ENCODE results near the gene ECI1. TPM values are rescaled to one million over a fixed set of nuclear protein-coding genes. Genes with fewer than 3 reads are reported as not detected.

Gene ECI1
- total and polyA plus RNA-seq, 5 donors from 2014 or later, result 23.4 to 62.8 (median 53.5) TPM

DNA sequence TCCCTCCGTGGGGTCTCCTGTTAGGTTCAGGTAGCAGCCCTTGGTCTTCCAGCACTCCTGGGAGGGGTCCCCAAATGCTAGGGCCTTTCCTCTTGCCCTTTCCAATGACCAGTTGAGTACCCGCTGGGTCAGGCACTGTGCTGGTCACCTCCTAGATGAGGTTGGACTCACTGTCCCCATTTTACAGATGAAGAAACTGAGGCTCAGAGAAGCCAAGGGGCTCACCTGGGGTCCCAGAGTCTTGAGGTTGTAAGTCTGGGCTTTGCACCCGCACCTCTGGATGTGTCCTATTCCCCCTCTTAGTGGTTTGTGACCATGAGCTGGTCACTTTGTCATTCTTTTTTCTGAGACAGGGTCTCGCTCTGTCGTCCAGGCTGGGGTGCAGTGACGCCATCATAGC, 53.6 kb downstream of the ECI1 start:
- Histone ChIP-seq H3K4me3 (ENCODE audit: low read depth, low read length) (no peak overlapping the region), H3K4me1 (ENCODE audit: control insufficient read depth, insufficient read depth, low read length, poor library complexity, severe bottlenecking) (peaks cover 20% of the 10 kb centered on the region), H3K36me3 (ENCODE audit: control insufficient read depth, insufficient read depth, low read length) (no peaks in the 10 kb centered on the region), H3K27ac (ENCODE audit: insufficient read depth, low read length, poor library complexity, severe bottlenecking) (no peak overlapping the region), H3K27me3 (ENCODE audit: control insufficient read depth, insufficient read depth, low read length) (peaks cover 12% of the 10 kb centered on the region), H3K9me3 (ENCODE audit: control insufficient read depth in 2 of 2, low read length in 2 of 2) (no peaks in the 10 kb centered on the region)
- DNase-seq (no peak), ATAC-seq (ENCODE audit: low read depth in 2 of 2) (no peak)
- Mint-ChIP-seq H3K27me3 (peaks cover 42% of the 10 kb centered on the region), H3K9me3 (no peaks in the 10 kb centered on the region), H3K36me3 (no peaks in the 10 kb centered on the region), H3K27ac (no peak overlapping the region), H3K4me1 (peaks cover 0 to 11% (median 2%) of the 10 kb centered on the region in 4 donors), H3K4me3 (peak overlapping the region; percentile 52 to 83 (median 61))

DNA sequence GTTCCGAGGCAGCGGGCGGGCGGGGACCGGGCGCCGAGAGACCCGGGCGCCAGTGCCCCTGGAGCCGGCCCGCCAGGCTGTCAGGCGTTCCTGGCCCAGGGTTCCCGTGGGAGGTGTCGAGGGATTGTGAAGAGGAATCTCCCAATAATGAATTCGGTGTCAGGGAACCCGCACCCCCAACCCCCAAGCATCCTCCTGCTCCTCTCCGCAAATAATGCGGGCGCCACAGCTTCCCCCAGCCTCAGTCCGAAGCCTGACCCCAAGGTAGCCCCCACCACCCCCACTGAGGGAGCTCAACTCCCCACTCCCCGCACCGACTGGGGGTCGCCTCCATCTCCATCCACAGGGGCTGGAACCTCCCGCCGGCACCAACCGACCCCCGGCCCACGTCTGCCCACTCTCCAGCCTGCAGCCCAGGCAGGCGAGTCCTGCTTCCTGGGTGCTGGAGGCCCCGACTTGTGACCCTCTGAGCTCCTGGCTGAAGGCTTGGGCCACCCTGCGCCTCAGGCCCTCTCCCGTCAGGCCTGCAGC, 54.3 kb downstream of the ECI1 start:
- Mint-ChIP-seq H3K9me3 (no peaks in the 10 kb centered on the region), H3K4me3 (peak overlapping the region; percentile 48 to 59 (median 57)), H3K27me3 (peaks cover 38% of the 10 kb centered on the region), H3K27ac (no peak overlapping the region), H3K36me3 (no peaks in the 10 kb centered on the region), H3K4me1 (peaks cover 0 to 11% (median 2%) of the 10 kb centered on the region in 4 donors)
- H3K27ac ChIP-seq (ENCODE audit: insufficient read depth, low read length, poor library complexity, severe bottlenecking), result no peak overlapping the region
- peaks cover 12% of the 10 kb centered on the region for H3K27me3 ChIP-seq (ENCODE audit: control insufficient read depth, insufficient read depth, low read length)
- ATAC-seq (ENCODE audit: low read depth in 2 of 2) (no peak), DNase-seq (no peak)
- no peak overlapping the region for H3K4me3 ChIP-seq (ENCODE audit: low read depth, low read length)
- peaks cover 20% of the 10 kb centered on the region for H3K4me1 ChIP-seq (ENCODE audit: control insufficient read depth, insufficient read depth, low read length, poor library complexity, severe bottlenecking)
- H3K36me3 ChIP-seq (ENCODE audit: control insufficient read depth, insufficient read depth, low read length), result no peaks in the 10 kb centered on the region
- H3K9me3 ChIP-seq (ENCODE audit: control insufficient read depth in 2 of 2, low read length in 2 of 2), result no peaks in the 10 kb centered on the region

DNA sequence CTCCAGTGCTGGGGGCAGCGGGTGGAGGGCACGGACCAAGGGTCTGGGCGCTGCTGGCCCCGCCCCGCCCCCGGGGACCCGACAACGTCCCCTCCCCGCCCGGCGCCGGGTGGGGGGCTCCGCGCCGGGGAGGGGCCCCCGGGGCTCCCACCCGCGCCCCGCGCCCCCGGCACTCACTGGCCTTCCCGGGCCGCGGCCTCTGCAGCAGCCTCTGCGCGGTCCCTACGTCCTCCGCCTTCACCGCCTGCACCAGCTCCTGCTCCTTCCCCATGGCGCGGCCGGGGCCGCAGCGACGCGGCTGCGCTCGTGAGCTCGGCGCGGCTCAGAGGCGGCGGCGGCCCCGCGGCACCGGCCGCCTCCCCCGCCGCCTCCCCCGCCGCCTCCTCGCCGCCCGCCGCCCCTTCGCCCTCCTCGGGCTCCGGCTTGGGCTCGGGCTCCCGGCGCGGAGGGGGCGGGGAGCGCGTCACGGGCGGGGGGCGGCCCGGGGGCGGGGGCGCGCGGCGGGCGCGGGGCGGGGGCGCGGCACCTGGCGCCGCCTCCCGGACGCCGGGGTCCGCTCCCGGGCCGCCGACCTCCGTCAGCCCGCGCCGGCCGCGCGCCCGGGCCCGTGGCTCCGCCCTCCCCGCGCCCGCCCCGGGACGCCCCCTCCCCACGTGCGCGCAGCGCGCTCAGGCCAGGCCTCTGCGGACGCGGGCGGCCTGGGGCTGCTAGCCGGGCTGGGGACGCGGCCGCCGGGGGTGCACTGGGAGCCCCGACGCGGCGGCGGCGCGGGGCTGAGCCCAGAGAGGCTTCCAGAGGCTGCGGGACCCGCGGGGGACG, 55.0 kb downstream of the ECI1 start, which contains the start of gene CASKIN1:
Gene CASKIN1 (minus strand): TSS at position 444 of the 819 bp plus-strand sequence. CDS start 173 bp downstream, at position 271.
- Histone ChIP-seq H3K36me3 (ENCODE audit: control insufficient read depth, insufficient read depth, low read length) (no peaks in the 10 kb centered on the region), H3K27me3 (ENCODE audit: control insufficient read depth, insufficient read depth, low read length) (peaks cover 12% of the 10 kb centered on the region), H3K4me3 (ENCODE audit: low read depth, low read length) (no peak within 1 kb of the TSS), H3K27ac (ENCODE audit: insufficient read depth, low read length, poor library complexity, severe bottlenecking) (no peak within 1 kb of the TSS), H3K4me1 (ENCODE audit: control insufficient read depth, insufficient read depth, low read length, poor library complexity, severe bottlenecking) (peaks cover 20% of the 10 kb centered on the region), H3K9me3 (ENCODE audit: control insufficient read depth in 2 of 2, low read length in 2 of 2) (no peaks in the 10 kb centered on the region)
- DNase-seq (no peak), ATAC-seq (ENCODE audit: low read depth in 2 of 2) (no peak)
- no peak within 1 kb of the TSS for H3K27ac Mint-ChIP-seq
- H3K9me3 Mint-ChIP-seq, result no peaks in the 10 kb centered on the region
- no peaks in the 10 kb centered on the region for H3K36me3 Mint-ChIP-seq
- H3K27me3 Mint-ChIP-seq, result peaks cover 38% of the 10 kb centered on the region
- peaks cover 0 to 11% (median 2%) of the 10 kb centered on the region in 4 donors for H3K4me1 Mint-ChIP-seq
- peak within 1 kb of the TSS; percentile 48 to 59 (median 57) for H3K4me3 Mint-ChIP-seq

DNA sequence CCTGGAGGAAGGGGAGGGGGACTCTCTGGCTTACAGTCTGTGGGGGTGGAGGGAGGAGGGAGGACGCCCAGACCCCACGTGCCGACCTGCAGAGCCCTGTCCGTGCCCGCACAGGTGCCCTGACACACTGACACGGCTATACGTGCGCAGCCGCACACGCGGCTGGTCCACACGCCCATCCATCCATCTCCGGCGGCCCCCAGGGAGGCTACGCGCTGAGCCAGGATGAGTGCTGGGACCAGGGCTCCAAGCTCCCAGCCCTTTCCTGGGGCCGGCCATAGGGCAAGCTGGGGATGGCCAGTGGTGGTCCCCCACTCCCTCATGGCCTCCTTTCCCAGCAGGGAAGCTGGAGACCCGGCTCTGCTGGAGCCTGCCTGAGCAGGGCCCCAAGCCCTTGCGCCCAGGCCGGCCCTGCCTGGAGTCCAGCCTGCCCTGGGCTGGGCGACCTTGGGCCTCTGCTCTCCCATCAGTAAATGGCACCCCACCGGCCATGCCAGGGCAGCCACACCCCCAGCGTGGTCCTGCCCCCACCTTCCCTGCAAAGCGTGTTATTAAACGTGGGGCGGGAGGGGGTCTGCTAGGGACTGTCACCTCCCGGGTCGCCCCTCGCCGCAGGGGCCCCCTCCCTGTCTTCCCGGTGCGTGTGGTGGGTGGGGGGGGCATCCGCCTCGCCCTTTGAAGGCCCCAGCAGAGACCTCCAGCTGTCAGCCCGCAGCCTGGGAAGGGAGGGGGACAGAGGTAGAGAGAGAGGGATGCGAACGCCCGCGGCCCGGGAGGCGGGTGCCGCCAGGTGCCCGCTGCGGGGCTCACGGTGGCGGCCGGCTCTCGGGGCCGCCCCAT, 55.8 kb downstream of the ECI1 start:
- no peaks in the 10 kb centered on the region for H3K36me3 ChIP-seq (ENCODE audit: control insufficient read depth, insufficient read depth, low read length)
- H3K27me3 ChIP-seq (ENCODE audit: control insufficient read depth, insufficient read depth, low read length), result peaks cover 12% of the 10 kb centered on the region
- no peak overlapping the region for H3K27ac ChIP-seq (ENCODE audit: insufficient read depth, low read length, poor library complexity, severe bottlenecking)
- H3K4me1 Mint-ChIP-seq, result peaks cover 0 to 11% (median 2%) of the 10 kb centered on the region in 4 donors
- DNase-seq (no peak), ATAC-seq (ENCODE audit: low read depth in 2 of 2) (no peak)
- no peak overlapping the region for H3K27ac Mint-ChIP-seq
- peaks cover 20% of the 10 kb centered on the region for H3K4me1 ChIP-seq (ENCODE audit: control insufficient read depth, insufficient read depth, low read length, poor library complexity, severe bottlenecking)
- peak overlapping the region in 1 of 4 donors; percentile 38 for H3K4me3 Mint-ChIP-seq
- H3K36me3 Mint-ChIP-seq, result no peaks in the 10 kb centered on the region
- no peaks in the 10 kb centered on the region for H3K9me3 ChIP-seq (ENCODE audit: control insufficient read depth in 2 of 2, low read length in 2 of 2)
- H3K4me3 ChIP-seq (ENCODE audit: low read depth, low read length), result no peak overlapping the region
- H3K9me3 Mint-ChIP-seq, result no peaks in the 10 kb centered on the region
- peaks cover 38% of the 10 kb centered on the region for H3K27me3 Mint-ChIP-seq

DNA sequence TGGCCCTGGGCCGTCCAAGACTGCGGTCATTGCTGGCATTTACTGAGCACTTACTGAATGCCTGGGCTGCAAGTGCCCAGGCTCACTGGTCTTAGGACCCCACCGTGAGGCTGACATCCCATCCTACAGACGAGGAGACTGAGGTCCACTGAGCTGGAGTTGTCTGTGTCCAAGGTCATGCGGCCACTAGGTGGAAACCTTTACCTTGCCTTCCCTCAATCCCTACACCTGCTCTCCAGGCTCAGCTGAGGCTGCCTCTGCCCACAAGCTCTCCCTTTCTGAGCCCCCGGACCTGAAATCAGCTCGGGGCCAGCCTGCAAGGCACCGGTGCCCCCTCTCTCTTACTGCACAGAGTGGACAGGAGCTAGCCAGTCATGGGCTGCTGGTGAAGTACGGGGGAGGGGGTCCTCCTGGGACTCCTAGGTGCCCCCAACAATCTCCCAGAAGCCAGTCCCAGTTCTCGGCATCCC, 56.5 kb downstream of the ECI1 start:
- Mint-ChIP-seq H3K27me3 (peaks cover 31% of the 10 kb centered on the region), H3K27ac (peak overlapping the region in 1 of 3 donors; percentile 52), H3K4me1 (peaks cover 0 to 11% (median 2%) of the 10 kb centered on the region in 4 donors), H3K9me3 (no peaks in the 10 kb centered on the region), H3K36me3 (no peaks in the 10 kb centered on the region), H3K4me3 (peak overlapping the region in 3 of 4 donors; percentile 59 to 77 (median 72))
- Histone ChIP-seq H3K36me3 (ENCODE audit: control insufficient read depth, insufficient read depth, low read length) (no peaks in the 10 kb centered on the region), H3K27me3 (ENCODE audit: control insufficient read depth, insufficient read depth, low read length) (peaks cover 12% of the 10 kb centered on the region), H3K9me3 (ENCODE audit: control insufficient read depth in 2 of 2, low read length in 2 of 2) (no peaks in the 10 kb centered on the region), H3K27ac (ENCODE audit: insufficient read depth, low read length, poor library complexity, severe bottlenecking) (no peak overlapping the region), H3K4me1 (ENCODE audit: control insufficient read depth, insufficient read depth, low read length, poor library complexity, severe bottlenecking) (peaks cover 20% of the 10 kb centered on the region), H3K4me3 (ENCODE audit: low read depth, low read length) (no peak overlapping the region)
- peak; percentile 41 to 76 (median 63) for DNase-seq
- ATAC-seq (ENCODE audit: low read depth in 2 of 2), result peak; percentile 62 to 76

DNA sequence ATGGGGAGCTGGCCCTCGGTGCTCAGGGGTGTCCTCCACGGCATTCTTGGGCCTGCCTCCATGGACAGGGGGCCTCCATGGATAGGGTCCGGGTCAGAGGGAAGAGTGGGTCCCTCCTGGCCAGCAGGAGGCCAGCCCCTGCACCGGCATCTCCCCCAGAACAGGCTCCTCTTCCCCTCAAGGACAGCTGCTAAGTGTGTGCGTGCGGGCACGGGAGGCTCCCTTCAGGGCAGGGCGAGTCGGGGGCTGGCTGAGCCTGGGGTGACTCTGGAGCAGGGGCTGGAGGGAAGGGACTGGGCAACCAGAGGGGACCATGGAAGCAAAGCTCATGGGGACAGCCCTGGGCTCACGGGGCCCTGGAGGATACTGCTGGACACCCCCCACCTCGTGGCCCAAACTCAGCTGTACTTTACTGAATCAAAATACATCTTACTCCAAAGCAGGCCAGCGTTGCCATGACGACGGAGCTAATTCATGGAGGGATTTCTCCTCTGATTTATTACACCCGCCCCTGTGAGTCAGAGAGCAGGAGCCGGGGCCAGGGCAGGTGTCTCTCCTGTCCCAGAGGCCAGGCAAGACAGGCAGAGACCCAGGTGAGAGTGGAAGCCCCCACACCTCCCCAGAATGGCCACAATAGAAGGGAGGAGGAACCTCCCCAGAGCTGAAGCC, 57.1 kb downstream of the ECI1 start:
- no peak for DNase-seq
- peak overlapping the region in 1 of 3 donors; percentile 52 for H3K27ac Mint-ChIP-seq
- H3K4me3 Mint-ChIP-seq, result no peak overlapping the region

DNA sequence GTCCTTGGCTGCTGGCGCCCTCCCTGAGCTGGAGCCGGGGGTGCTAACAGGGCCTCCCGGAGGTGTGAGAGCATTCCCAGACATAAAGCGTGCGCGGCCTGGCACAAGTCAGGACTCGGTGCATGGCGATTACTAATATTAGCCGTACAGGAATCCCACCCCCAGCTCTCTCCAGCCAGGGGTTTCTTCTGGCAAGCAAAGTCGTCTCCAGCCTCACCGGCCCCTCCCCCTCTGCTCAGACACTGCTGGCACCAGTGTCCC, 60.0 kb downstream of the ECI1 start:
- no peaks in the 10 kb centered on the region for H3K9me3 Mint-ChIP-seq

More for the DNA sequence above, 57.1 kb downstream of the ECI1 start:
- ATAC-seq (ENCODE audit: low read depth in 2 of 2), result no peak
- no peak overlapping the region for H3K27ac ChIP-seq (ENCODE audit: insufficient read depth, low read length, poor library complexity, severe bottlenecking)
- H3K27me3 ChIP-seq (ENCODE audit: control insufficient read depth, insufficient read depth, low read length), result peaks cover 12% of the 10 kb centered on the region
- no peaks in the 10 kb centered on the region for H3K9me3 Mint-ChIP-seq
- H3K4me3 ChIP-seq (ENCODE audit: low read depth, low read length), result no peak overlapping the region
- H3K4me1 ChIP-seq (ENCODE audit: control insufficient read depth, insufficient read depth, low read length, poor library complexity, severe bottlenecking), result peaks cover 20% of the 10 kb centered on the region
- H3K36me3 ChIP-seq (ENCODE audit: control insufficient read depth, insufficient read depth, low read length), result no peaks in the 10 kb centered on the region
- peaks cover 28% of the 10 kb centered on the region for H3K27me3 Mint-ChIP-seq
- H3K36me3 Mint-ChIP-seq, result no peaks in the 10 kb centered on the region
- peaks cover 0 to 11% (median 2%) of the 10 kb centered on the region in 4 donors for H3K4me1 Mint-ChIP-seq
- H3K9me3 ChIP-seq (ENCODE audit: control insufficient read depth in 2 of 2, low read length in 2 of 2), result no peaks in the 10 kb centered on the region

More for the DNA sequence above, 60.0 kb downstream of the ECI1 start:
- DNase-seq (no peak), ATAC-seq (ENCODE audit: low read depth in 2 of 2) (no peak)
- no peaks in the 10 kb centered on the region for H3K36me3 ChIP-seq (ENCODE audit: control insufficient read depth, insufficient read depth, low read length)
- H3K27ac ChIP-seq (ENCODE audit: insufficient read depth, low read length, poor library complexity, severe bottlenecking), result no peak overlapping the region
- H3K9me3 ChIP-seq (ENCODE audit: control insufficient read depth in 2 of 2, low read length in 2 of 2), result no peaks in the 10 kb centered on the region
- no peak overlapping the region for H3K27ac Mint-ChIP-seq
- peaks cover 13% of the 10 kb centered on the region for H3K4me1 ChIP-seq (ENCODE audit: control insufficient read depth, insufficient read depth, low read length, poor library complexity, severe bottlenecking)
- no peaks in the 10 kb centered on the region for H3K36me3 Mint-ChIP-seq
- H3K27me3 Mint-ChIP-seq, result peaks cover 8% of the 10 kb centered on the region
- H3K27me3 ChIP-seq (ENCODE audit: control insufficient read depth, insufficient read depth, low read length), result peaks cover 2% of the 10 kb centered on the region
- H3K4me3 ChIP-seq (ENCODE audit: low read depth, low read length), result no peak overlapping the region
- H3K4me3 Mint-ChIP-seq, result peak overlapping the region in 1 of 4 donors; percentile 33
- peaks cover 0 to 7% (median 2%) of the 10 kb centered on the region in 4 donors for H3K4me1 Mint-ChIP-seq

Data from CD4-positive, CD25-positive, alpha-beta regulatory T cell (primary cell).